Esophagus muscularis mucosa (tissue), 4 donors: ENCODE measurements around the gene KIF26B.

Experiments
- EP300 ChIP-seq: sonication (generic); formaldehyde crosslinking; IDR thresholded peaks from one replicate; pipeline ENCODE4 v1.6.1; 2017; ENCODE audit warnings: antibody characterized with exemption
- POLR2A ChIP-seq: fragments of 450-650 bp; IDR thresholded peaks from one replicate; pipeline ENCODE4 v1.6.1; 2017; ENCODE audit warnings: antibody characterized with exemption, moderate library complexity, mild to moderate bottlenecking, low read depth
- POLR2AphosphoS5 ChIP-seq, 2 donors: sonication (generic); formaldehyde crosslinking; IDR thresholded peaks; one replicate each; pipeline ENCODE4 v1.6.1; 2017; ENCODE audit warnings: antibody characterized with exemption in 2 of 2
- TF ChIP-seq, protein P1 (sequence below), 3 experiments: fragments of 200-600 bp in 2 of 3; fragments of 450-650 bp in 1 of 3; sonication (generic) in 2 of 3; IDR thresholded peaks; one replicate each; pipeline ENCODE4 v1.5.1; 2017 to 2019; ENCODE audit warnings: antibody characterized with exemption in 3 of 3, mild to moderate bottlenecking in 2 of 3, moderate library complexity in 1 of 3

DNA sequence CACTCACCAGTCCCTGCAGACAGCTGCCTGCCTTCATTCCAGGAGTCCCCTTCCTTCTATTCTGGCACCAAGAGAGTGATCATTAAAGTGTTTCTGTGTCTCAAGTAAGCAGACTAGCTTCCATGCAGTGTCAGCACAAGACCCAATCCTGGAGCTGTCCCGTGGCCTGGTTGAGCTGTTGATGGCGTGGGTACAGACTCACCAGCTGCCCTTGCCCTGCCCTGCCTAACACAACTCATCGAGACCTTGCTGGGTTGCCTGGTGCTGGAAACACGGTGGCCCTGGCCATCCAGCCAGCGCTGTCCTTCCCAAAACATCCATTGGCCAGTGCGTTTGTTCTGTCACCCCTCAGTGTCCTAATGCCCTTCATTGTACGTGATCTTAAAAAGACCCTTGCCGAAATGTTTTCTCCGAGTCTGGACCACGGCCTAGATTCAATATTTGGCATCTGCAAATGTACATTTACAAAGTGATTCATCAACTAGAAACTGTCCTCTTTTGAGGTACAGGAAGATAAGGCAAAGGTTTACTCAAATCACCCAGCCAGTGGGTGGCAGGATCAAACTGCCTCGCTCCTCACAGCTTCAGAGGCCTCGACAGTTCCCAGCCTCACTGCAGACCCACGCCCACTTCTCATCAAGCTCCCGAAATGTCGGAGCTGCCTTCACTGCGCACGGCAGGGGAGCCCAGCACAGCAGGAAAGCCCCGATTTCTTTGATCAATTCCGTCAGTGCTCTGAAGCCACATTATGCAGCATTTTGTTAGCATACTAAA is 494.2 kb downstream of the KIF26B start:
- TF ChIP-seq, protein P1, sequence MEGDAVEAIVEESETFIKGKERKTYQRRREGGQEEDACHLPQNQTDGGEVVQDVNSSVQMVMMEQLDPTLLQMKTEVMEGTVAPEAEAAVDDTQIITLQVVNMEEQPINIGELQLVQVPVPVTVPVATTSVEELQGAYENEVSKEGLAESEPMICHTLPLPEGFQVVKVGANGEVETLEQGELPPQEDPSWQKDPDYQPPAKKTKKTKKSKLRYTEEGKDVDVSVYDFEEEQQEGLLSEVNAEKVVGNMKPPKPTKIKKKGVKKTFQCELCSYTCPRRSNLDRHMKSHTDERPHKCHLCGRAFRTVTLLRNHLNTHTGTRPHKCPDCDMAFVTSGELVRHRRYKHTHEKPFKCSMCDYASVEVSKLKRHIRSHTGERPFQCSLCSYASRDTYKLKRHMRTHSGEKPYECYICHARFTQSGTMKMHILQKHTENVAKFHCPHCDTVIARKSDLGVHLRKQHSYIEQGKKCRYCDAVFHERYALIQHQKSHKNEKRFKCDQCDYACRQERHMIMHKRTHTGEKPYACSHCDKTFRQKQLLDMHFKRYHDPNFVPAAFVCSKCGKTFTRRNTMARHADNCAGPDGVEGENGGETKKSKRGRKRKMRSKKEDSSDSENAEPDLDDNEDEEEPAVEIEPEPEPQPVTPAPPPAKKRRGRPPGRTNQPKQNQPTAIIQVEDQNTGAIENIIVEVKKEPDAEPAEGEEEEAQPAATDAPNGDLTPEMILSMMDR (IDR thresholded peaks at IDR 0.05): no peak
- TF ChIP-seq POLR2A: no peak
- no peak for TF ChIP-seq EP300
- TF ChIP-seq POLR2AphosphoS5 (IDR thresholded peaks at IDR 0.05): no peak
